SIG-M5 treated with dmso at 0.1 percent for 504 hours (cell line): ENCODE measurements around the gene NUMB.
A peak's percentile ranks its signal among the peaks of the same experiment; 100 is the strongest.

Experiments used
- DNase-seq: peaks from one replicate; lab custom pipeline; 2025; ENCODE audit not compliant: unreplicated experiment; lab: John Stamatoyannopoulos, UW

Gene NUMB

DNA sequence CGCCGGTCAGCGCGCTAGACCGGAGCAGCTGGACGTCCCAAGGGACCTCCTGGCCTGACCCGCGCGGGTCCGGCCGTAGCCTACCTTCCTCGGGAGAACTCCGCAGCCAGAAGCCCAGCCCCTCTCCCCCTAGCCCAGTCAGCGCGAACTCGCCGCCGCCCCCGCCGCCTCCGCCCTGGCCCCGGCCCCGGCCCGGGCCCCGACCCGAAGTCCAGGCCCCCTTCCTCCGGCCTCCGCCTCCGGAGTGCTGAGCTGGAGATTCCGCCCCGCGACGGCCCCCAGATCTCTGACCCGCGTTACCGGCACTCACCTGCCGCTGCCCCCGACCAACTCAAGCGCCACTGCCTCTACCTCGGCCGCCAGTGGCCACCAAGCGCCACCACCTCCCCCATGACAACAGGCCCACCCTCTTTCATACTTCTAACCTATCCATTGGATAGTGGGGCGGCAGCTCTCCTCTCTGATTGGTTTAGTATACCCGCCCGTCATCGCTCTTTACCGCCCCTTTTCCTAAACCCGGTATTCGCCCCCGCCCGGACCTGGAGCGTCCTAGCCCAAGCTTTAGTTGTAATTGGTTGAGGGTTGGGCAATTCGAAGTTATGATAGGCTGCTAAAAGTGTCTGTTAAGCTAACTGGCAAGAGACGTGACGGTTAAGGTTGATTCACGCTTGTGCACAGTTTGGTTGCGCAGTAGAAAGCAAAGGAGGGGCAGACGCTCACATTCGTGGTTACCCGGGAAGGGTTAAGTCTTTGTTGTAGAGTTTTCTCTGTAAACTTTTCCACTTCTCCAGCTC, at the start of gene NUMB:
Gene NUMB, minus strand, starts transcription at position 364 of the 794 bp plus-strand sequence. CDS start 102,795 bp downstream, outside the sequence.
- DNase-seq = peak; percentile 100

DNA sequence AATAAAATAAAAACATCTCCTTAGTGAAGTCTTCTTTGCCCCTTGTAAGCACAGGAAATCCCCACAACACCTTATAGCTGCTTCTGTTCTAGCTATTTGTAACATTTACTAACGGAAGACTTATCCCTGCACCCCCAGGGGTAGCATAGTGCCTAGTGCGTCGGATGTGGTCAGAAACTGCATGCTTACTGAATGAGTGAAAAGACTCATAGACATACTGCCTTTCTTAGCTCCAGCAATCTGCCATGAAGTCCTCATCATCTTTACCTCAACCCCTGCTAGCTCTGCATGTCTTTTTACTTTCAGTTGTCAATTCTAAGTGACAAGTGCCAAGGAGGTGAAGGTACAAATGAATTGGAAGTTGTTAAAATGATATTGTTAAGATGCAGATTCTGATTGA, 45.3 kb upstream of the NUMB start:
- DNase-seq = no peak

DNA sequence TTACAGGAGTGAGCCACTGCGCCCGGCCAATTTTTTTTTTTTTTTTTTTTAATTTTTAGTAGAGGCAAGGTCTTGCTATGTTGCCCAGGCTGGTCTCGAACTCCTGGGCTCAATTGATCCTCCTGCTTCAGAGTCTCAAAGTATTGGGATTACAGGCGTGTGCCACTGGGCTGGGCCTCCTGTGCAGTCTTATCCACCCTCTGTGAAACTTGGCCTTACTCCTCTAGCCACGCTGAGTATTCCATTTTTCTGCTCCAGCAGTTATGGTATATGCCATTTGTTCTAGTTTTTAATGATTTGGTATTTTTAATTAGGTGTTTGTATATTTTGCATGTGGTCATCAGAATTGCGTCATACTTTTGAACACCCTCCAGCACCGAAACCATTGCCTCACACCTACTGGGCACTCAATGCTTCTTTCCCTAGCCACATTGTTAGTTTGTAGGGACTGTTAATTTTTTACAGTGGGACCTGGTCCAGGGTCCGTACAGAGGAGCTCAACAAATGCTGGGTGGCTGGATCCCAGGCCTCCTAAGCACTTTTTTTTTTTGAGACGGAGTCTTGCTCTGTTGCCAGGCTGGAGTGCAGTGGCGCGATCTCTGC, 43.8 kb upstream of the NUMB start:
- no peak for DNase-seq

DNA sequence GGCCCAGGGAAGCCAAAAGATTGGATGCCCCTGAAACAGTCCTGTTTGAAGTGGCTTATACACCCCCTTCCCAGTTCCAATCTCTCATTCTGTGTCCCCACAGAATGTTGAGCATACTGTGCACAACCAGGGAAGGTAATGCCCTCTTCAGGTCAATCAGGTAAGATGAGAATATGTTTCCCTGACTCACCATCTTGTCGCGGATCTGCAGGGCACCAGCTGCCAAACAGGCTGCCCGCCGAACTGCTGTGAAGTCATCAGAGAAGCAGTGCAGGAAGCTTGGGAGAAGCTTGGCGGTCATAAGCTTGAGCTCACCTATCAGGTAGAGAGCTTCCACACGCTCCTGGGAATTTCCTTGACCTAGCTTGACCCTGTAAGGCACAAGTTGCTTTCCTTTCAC, 42.0 kb upstream of the NUMB start:
- DNase-seq = peak; percentile 16

DNA sequence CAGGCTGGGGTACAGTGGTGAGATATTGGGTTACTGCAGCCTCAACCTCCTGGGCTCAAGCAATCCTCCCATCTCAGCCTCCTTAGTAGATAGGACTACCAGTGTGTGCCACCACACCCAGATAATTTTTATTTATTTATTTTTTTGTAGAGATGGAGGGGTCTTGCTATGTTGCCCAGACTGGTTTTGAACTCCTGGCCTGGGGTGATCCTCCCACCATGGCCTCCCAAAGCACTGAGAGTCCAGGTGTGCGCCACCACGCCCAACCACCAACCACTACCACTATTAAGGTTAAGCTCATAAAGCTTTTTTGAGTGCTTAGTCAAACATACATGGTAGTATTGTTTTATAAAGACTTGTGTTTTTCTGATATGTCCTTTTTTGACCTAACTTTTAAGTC, 36.2 kb upstream of the NUMB start:
- no peak for DNase-seq

DNA sequence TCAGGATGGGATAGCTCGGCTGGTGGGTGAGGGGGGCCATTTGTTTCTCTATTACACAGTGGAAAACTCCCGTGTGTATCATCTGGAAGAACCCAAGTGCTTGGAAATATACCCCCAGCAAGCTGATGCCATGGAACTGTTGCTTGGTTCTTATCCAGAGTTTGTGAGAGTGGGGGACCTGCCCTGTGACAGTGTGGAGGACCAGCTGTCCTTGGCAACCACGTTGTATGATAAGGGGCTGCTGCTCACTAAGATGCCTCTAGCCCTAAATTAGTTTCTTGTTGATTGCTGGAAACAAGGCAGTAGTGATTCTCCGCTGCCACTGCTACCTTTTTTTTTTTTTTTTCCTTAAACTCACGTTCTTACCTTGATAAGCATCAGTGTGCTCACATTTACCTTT, 34.3 kb upstream of the NUMB start:
- DNase-seq = no peak

DNA sequence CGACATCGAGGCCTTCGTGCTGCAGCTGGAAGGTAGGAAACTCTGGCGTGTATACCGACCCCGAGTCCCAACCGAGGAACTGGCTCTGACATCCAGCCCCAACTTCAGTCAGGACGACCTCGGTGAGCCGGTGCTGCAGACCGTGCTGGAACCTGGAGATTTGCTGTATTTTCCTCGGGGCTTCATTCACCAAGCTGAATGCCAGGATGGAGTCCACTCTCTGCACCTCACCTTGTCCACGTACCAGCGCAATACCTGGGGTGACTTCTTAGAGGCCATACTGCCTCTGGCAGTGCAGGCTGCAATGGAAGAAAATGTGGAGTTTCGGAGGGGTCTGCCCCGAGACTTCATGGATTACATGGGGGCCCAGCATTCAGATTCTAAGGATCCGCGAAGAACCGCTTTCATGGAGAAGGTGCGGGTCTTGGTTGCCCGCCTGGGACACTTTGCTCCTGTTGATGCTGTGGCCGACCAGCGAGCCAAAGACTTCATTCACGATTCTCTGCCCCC, 33.8 kb upstream of the NUMB start:
- no peak for DNase-seq

DNA sequence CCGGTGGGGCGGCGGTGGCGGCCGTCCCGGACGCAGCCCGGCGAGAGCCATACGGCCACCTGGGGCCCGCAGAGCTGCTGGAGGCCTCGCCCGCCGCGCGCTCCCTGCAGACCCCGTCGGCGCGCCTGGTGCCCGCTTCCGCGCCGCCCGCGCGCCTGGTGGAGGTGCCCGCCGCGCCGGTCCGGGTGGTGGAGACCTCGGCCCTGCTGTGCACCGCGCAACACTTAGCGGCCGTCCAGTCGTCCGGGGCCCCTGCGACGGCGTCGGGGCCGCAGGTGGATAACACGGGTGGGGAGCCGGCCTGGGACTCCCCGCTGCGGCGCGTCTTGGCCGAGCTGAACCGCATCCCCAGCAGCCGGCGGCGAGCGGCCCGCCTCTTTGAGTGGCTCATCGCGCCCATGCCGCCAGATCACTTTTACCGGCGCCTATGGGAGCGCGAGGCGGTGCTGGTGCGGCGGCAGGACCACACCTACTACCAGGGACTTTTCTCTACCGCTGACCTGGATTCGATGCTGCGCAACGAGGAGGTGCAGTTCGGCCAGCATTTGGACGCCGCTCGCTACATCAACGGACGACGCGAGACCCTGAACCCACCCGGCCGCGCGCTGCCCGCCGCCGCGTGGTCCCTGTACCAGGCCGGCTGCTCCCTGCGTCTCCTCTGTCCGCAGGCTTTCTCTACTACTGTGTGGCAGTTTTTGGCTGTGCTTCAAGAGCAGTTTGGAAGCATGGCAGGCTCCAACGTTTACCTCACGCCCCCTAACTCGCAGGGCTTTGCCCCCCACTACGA, 33.1 kb upstream of the NUMB start:
- DNase-seq = peak; percentile 62

DNA sequence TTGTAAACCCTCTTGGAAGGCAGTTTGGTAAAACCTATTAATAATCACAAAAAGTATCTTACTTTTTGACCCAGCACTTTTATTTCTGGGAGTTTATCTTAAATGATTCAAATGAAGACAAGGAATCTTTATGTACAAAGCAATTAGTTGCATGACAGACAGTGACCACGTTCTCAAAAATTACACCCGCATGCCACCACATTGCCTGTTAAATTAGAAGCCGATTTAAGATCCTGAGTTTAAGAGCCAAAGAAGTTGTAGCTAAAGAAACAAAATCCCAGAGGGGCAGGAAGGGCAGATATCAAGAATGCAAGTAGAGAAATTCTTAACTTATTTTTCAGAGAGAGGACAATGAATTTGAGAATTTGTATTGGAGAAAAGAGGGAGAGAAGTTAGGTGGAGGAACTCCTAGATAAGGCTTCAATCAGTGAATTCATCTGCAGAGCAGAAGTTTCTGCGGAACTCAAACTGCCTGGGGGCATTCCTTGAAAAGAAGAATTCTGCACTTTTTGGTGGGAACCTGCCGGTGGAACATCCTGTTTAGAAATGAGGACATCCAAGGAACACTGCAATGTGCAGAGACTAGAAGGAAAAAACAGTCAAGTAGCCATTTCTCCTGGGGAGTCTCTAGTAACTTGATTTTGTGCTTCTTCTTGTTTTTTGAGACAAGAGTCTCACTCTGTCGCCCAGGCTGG, 31.3 kb upstream of the NUMB start:
- no peak for DNase-seq

DNA sequence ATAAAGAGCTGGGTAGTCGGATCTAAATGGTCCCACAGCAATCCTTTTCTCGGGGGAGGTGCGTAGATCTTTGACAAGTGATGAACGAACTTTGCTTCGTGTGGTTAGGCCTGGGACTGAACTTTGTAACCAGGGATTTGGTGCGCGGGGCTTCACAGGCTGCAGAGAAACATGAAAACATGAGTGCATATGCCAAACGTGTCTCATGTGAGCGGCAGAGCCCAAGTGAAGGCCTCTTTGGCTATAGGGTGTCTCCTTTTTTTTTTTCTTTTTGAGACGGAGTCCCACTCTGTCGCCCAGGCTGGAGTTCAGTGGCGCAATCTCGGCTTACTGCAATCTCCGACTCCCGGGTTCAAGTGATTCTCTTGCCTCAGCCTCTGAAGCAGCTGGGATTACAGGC, 20.3 kb upstream of the NUMB start:
- DNase-seq = no peak

DNA sequence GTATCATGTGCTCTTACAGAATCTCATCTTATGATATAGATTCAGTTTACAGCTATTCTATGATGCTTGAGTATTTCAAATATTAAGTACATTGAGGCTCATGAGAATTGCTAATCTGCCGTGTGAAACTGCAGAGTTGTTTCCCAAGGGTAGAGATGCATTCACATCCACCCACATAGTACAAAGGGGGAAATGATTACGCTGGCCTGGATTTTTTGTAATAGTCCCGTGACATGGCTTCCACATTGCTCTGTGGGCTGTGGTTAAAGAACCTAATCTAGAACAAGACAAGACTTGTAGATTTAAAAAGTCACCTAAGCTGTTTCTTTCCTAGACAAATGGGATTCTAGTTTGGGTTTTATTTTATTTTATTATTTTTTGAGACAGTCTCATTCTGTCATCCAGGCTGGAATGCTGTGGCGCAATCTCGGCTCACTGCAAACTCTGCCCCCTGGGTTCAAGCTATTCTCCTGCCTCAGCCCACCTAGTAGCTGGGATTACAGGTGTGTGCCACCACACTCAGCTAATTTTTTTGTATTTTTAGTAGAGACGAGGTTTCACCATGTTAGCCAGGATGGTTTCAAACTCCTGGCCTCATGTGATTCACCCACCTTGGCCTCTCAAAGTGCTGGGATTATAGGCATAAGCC, 19.4 kb upstream of the NUMB start:
- peak; percentile 13 for DNase-seq

DNA sequence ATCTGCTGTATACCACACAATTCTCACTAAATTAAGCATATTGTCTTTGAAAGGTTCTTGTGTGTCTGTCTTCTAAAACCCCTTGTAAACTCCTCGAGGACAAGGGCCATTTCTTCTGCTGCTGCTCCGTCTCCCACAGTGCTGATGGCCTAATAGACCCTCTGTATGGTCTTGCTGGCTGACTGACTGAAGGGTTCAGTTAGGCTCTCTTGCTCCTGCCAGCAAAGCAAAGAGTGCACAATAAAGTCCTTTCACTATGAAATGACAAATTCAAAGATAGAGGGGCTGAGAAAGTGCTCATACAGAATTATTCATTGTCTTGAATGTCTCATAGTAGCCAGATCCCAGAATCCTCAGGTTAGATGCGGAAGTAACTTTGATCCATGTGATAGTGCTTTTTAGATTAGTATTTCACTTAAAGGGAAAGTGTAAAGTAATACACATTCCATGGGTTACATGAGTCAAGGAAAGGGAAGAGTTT, 18.1 kb upstream of the NUMB start:
- DNase-seq = no peak

DNA sequence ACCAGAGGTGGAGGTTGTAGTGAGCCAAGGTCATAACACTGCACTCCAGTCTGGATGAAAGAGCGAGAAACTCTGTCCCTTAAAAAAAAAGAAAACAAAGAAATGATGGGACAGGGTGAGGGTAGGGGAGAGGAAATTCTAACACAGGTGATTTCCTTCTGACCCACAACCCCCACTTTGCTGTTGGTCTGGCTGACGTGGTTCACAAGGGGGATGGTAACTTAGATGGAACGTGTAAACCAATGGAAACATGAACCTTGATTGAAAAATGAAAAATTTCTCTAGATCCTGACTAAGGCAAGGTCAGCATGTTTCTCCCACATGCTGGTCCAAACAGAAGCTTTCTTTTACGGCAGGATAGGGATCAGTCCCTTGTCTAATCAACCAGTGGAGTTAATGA, 16.6 kb upstream of the NUMB start:
- DNase-seq = no peak

DNA sequence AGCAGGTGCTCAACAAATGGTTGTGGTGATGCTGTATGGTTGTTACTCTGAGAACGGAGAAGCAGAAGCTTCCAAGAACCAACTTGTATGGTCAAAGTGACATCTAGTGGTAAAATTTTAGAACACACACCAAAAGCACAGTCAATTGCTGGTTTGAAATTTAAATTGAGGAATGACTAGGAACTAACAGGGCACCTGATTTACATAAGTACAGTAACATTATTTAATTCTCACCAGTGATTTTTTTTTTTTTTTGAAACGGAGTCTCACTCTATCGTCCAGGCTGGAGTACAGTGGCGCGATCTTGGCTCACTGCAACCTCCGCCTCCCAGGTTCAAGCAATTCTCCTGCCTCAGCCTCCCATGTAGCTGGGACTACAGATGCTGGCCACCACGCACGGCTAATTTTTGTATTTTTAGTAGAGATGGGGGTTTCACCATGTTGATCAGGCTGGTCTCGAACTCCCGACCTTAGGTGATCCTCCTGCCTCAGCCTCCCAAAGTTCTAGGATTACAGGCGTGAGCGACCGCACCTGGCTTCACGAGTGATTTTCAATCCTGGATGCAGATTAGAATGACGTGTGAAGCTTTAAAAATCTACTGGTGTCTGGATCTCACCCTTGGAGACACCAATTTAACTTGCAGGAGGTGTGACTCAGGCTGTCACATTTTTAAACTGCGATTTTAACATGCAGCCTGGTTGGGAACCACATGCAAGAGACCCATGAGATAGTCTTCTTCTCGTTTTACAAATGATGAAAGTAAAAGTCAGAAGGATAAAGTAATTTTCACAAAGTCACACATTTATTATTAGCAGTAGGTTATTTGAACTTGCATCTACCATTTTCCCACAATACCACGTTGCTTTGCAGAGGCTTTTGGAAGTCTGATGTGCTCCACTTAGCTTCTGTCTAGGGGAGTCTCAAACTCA, 14.1 kb upstream of the NUMB start:
- peak; percentile 69 for DNase-seq

DNA sequence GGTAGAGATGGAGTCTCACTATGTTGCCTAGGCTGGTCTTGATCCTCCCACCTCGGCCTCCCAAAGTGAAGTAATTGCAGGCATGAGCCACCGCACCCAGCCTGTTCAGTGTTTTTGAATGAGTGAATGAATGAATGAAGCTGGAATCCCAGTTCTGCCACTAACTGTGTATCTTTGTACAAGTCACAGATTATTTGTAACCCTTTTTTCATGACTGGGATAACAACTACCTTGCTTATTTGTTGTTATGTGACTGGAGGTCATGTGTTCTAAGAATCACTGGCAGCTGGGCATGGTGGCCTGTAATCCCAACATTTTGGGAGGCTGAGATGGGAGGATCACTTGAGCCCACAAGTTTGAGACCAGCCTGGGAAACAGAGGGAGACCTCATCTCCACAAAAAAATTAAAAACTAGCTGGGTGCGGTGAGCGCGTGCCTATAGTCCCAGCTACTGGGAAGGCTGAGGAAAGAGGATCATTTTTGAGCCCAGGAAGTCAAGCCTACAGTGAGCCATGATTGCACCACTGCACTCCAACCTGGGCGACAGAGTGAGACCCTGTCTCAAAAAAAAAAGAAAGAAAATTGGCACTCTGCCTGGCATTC, 13.3 kb upstream of the NUMB start:
- no peak for DNase-seq

DNA sequence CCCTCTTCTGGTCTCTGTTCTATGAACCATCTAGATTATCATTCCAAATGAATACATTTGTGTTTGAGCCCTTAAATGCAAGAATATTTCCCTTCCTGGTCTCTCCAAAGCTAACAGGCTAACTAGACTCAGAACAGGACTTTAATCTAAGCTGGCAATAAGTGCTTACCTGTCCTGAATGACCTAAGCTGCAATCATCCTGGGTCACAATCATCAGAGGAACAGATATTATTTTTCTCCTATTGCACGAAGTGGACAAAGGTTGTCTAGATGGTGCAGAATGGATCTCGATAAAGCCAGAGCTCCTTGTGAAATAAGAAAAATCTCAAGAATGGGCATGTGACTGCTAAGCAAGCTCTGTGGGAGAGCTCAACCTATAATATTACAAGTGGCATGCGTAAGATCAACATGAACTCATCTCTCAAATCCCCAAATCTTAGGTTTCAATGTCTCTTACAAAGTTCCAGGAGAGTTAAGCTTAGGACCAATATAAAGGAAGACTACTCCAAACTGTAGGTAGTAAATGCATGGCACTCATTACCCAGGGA, 10.6 kb upstream of the NUMB start:
- no peak for DNase-seq

DNA sequence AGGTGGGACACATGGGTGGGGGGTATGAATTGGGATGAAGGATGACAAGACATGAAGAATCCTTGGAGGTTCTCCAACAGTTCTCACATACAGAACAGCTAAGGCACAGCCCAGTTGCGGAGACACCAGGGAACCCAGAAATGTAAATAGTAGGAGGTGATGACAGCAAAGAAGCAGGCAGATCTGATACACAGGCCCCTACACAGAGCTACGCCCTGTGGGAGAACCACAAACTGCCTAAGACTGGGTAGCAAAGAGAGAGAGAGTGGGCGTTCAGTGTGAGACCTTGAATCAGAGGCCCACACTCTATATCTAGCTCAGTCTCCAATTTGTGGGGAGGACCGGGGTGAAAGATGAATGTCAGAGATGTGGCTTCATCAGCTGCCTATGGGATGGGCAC, 9.5 kb upstream of the NUMB start:
- DNase-seq = no peak

DNA sequence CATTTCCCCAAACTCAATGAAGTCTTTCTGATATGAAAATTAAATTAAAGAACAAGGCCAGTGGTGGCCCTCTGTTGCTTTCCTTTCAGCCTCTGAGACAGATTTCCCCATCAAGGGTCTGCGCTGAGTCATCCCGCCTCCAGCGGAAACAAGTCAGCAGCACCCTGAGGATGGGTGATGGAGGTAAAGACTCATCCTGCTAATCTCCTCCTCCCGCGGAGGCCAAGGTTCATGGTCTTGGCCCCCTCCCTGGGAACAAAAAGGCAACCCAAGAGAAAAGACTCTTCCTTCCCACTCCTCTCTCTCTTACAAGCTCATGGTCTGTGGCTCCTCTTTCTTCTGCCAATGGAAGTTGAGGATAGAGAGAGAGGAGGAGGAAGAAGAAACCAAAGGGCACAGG, 9.0 kb upstream of the NUMB start:
- peak; percentile 71 for DNase-seq

DNA sequence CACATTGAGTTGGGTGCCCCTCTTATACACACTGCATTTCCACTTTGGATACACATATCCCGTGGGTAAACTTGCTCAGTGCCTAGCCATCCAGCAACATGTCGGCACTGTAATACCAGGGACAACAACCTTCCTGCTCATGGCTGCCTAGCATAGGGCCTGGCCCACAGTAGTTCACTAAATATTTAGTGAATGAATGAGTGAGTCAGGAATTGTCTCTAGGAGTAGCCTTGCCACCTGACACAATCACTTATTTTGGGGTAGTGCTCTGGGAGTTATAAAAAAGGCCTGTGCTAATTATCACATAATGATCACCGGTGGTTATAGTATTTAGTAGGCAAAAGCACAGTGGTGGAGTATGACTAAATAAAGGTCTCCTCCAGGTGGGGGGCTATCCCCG, 8.5 kb upstream of the NUMB start:
- DNase-seq = no peak
